K562 (cell line): ENCODE results near the gene SCN4A.

Experiments
- CHD2 ChIP-seq: IDR thresholded peaks from 2 replicates; pipeline ENCODE4 v1.6.1; 2011; ENCODE audit warnings: low read depth, low read length
- CTCF ChIP-seq, 3 experiments: IDR thresholded peaks in 2 of 3; conservative IDR thresholded peaks in 1 of 3; 2 replicates each; pipeline ENCODE4 v1.5.1; 2011 to 2012; ENCODE audit warnings: low read length in 3 of 3, mild to moderate bottlenecking in 3 of 3, control low read depth in 2 of 3, improper control_type of control experiment in 1 of 3, inconsistent platforms in 1 of 3, low read depth in 1 of 3, mixed read lengths in 1 of 3, moderate library complexity in 1 of 3; ENCODE audit not compliant: insufficient read depth in 2 of 3
- HNRNPH1 ChIP-seq: fragments of 200-400 bp; formaldehyde crosslinking; optimal IDR thresholded peaks from 2 replicates; pipeline ENCODE3; 2017; ENCODE audit warnings: low read depth, mild to moderate bottlenecking, low read length, moderate library complexity
- NRF1 ChIP-seq, 2 experiments: fragments of 450-650 bp; IDR thresholded peaks in 1 of 2; conservative IDR thresholded peaks in 1 of 2; 2 replicates each; pipeline ENCODE4 v1.6.1; 2014; ENCODE audit warnings: mild to moderate bottlenecking in 2 of 2
- POLR2AphosphoS5 ChIP-seq: IDR thresholded peaks from 2 replicates; pipeline ENCODE4 v1.6.1; 2011; ENCODE audit warnings: mild to moderate bottlenecking, low read depth, low read length, moderate library complexity; ENCODE audit not compliant: control insufficient read depth, insufficient read depth
- RERE ChIP-seq: sonication (generic); formaldehyde crosslinking; IDR thresholded peaks from 2 replicates; pipeline ENCODE4 v1.8.0; 2023; ENCODE audit warnings: missing genetic modification reagents, mild to moderate bottlenecking, borderline replicate concordance
- ZNF121 ChIP-seq: sonication (generic); formaldehyde crosslinking; conservative IDR thresholded peaks from 2 replicates; pipeline ENCODE4 v1.8.0; 2022; ENCODE audit warnings: missing genetic modification reagents
- TF ChIP-seq, protein P1 (sequence below): fragments of 450-650 bp; conservative IDR thresholded peaks from 2 replicates; pipeline ENCODE4 v1.6.1; 2016; ENCODE audit warnings: missing genetic modification characterization, low read depth, mild to moderate bottlenecking, control low read depth, missing compliant biosample characterization

DNA sequence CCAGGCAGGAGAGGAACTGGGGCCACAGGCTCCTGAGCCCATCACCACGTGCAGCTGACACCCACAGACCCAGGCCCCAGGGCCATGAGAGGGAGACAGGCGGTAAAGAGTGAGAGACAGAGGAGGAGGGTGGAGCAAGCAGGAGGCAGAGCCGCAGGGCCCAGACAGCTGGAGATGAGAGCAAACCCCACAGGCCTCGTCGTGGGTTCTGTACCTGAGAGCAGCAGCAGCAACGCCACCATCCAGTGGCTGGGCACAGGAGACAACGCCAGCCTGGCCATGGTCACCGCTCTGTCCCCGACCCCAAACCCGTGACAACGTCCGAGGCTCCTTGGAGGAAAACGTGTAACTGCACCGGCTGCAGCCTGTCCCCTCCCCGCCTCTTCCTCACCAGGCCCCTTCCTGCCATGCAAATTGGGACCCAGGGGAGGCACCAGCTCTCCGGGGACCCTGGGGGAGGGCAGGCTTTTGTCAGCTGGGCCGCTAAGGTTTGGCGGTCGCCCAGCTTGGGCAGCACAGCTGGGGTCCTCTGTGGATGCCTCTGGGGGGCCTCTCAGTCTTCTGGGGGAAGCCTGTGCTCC lies 40.6 kb downstream of the SCN4A start, which contains the start of gene CD79B:
- no peak for TF ChIP-seq HNRNPH1
- TF ChIP-seq, protein P1, sequence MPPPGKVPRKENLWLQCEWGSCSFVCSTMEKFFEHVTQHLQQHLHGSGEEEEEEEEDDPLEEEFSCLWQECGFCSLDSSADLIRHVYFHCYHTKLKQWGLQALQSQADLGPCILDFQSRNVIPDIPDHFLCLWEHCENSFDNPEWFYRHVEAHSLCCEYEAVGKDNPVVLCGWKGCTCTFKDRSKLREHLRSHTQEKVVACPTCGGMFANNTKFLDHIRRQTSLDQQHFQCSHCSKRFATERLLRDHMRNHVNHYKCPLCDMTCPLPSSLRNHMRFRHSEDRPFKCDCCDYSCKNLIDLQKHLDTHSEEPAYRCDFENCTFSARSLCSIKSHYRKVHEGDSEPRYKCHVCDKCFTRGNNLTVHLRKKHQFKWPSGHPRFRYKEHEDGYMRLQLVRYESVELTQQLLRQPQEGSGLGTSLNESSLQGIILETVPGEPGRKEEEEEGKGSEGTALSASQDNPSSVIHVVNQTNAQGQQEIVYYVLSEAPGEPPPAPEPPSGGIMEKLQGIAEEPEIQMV = no peak
- no peak for TF ChIP-seq NRF1 (conservative IDR thresholded peaks at IDR 0.05 in 1 of 2, IDR thresholded peaks at IDR 0.05 in 1 of 2)
- no peak for TF ChIP-seq CHD2
- no peak for TF ChIP-seq POLR2AphosphoS5
- TF ChIP-seq CTCF (IDR thresholded peaks at IDR 0.05 in 2 of 3, conservative IDR thresholded peaks at IDR 0.05 in 1 of 3; ENCODE audit: insufficient read depth in 2 of 3, low read depth in 1 of 3, low read length in 3 of 3) = no peak
- TF ChIP-seq ZNF121 (CRISPR knock-in tag) = no peak
- no peak for TF ChIP-seq RERE (CRISPR knock-in tag)
